NCI-H748 (cell line): ENCODE results near the gene SNTG2.

Experiments
- DNase-seq: peaks from one replicate; lab custom pipeline; 2025; ENCODE audit not compliant: unreplicated experiment; lab: John Stamatoyannopoulos, UW

Gene SNTG2

GRCh38 chr2:1047485-1047884, 96.8 kb downstream of the SNTG2 start:
- DNase-seq, result peak; percentile 14

DNA sequence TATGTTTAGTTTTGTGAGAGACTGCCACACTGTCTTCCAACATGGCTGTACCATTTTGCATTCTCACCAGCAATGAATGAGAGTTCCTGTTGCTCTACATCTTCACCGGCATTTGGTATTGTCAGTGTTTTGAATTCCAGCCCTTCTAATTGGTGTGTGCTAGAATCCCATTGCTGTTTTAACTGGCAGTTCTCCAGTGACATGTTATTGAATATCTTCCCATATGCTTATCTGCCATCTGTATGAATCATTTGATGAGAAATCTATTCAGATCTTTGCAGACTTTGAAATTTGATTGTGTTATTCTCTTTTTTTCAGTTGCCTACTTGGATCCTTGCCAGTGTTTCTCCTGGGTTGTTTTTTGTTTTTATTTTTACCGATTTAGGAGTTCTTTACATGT, 99.0 kb downstream of the SNTG2 start:
- DNase-seq, result no peak

GRCh38 chr2:1051075-1051474, 100.4 kb downstream of the SNTG2 start:
- peak; percentile 34 for DNase-seq

- DNase-seq, result no peak
Observed at GRCh38 chr2:1052771-1053191, 102.1 kb downstream of the SNTG2 start.

- DNase-seq, result no peak
Observed at GRCh38 chr2:1053786-1054185, 103.1 kb downstream of the SNTG2 start.

GRCh38 chr2:1054399-1054798, 103.8 kb downstream of the SNTG2 start:
- no peak for DNase-seq

DNA sequence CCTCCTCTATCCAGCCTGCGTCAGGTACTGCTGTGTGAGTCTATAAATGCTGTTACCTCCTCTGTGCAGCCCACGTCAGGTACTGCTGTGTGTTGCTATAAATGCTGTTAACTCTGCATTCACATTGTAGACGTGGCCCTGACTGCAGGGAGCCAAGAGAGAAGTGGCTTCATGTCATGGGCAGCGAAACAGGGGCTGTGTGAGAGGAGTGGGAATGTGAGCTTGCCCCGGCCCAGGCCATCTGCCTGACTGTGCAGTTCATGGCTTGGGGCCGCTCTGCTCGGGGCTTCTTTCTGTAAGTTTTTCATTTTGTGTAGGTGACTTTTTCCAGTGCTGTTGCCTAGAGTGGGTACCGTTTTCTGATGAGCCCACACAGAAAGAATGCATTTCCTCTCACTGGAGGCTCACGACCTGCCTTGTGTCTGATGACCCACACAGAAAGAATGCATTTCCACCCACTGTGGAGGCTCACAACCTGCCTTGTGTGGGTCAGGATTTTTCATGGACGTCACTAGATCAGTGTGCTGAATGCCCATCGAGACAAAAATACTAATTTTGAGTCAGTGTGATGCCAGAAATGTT, 104.5 kb downstream of the SNTG2 start:
- no peak for DNase-seq

- DNase-seq, result no peak
Observed at GRCh38 chr2:1060372-1060771, 109.7 kb downstream of the SNTG2 start.

GRCh38 chr2:1060987-1061386, 110.3 kb downstream of the SNTG2 start:
- no peak for DNase-seq

- DNase-seq, result no peak
Observed at GRCh38 chr2:1068241-1068640, 117.6 kb downstream of the SNTG2 start.

- DNase-seq, result no peak
Observed at GRCh38 chr2:1068822-1069221, 118.2 kb downstream of the SNTG2 start.

DNA sequence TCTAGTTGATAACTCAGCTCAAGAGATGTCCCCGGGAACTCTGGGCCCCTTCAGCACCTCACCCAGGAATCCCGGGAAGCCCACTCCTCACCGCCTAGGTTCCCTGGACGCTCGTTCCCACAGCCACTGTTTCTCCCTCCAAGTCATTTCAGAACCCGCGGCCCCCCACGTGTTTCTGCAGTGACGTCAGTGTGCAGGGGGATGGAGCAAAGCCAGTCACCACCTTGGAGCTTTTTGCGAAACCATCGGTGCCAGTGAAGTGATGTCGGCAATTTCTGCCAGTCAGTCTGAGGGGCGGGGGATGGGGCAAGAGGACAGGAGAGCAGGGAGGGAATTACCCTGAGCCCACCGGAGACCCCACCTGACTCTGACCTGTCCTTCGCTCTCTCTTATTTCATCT, 119.2 kb downstream of the SNTG2 start:
- no peak for DNase-seq

- DNase-seq, result no peak
Observed at GRCh38 chr2:1070601-1071000, 120.0 kb downstream of the SNTG2 start.

DNA sequence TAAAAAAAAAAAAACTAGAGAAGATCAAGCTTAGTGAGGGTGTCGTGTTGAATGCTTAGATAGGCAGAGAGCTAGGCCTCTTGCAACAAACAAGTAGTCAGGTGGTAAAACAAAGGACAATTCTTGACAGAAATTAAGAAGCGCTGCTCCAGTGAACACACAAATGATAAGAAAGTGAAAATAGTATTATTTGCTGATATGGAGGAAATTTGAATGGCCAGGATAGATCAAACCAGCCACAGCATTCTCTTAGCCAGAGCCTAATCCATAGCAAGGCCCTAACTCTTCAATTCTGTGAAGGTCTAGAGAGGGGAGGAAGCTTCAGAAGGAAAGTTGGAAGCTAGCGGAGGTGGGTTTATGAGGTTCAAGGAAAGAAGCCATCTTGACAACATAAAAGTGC, 121.0 kb downstream of the SNTG2 start:
- DNase-seq, result no peak

DNA sequence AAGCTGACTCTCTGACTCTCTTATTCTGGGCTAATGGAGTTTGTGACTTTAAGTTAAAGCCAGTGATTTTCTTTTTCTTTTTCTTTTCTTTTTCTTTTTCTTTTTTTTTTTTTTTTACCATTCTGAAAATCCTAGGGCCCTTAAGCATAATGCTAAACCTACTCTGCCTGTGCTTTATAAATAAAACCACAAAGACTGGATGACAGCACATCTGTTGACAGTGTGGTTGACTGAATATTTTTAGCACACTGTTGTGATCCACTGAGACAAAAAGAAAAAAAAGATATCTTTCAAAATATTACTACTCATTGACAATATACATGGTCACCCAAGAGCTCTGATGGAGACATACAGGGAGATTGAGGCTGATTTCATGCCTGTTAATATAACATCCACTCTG, 121.6 kb downstream of the SNTG2 start:
- DNase-seq, result no peak

DNA sequence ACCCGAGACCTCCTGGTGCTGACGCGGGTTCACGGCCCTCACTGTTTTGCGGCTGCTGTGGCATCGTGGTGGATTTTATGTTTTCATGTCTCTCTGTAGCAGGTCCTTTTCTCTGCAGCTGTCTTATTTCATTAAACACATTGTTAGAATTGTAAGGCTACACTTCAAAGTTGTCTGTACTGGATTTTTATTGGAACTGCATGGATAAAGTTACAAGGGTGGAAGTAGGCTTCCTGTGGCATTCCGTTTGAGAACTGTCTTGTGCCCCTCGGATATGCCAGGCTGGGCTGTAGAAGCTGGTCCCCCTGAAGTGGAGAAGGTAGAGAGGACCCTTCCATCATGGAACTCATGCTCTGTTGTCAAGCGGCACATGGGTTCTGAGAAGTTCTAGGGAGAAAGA, 127.3 kb downstream of the SNTG2 start:
- DNase-seq, result no peak

DNA sequence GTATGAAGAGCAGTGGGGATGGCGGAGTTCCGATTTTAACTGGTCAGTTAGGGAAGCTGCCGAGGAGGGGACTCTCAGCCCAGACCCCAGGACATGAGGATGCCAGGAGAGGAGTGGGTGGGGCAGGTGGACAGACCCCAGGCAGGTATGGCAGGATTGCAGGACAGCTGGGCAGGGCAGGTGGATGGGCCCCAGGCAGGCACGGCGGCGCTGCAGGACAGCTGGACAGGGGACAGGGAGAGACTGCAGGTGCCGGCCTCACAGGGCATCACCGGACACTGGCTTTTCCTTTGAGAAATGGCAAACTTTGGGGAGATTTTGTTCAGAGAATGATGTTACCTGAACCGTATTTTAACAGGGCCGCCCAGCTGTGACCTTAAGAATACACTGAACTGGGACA, 127.7 kb downstream of the SNTG2 start:
- no peak for DNase-seq

- DNase-seq, result no peak
Observed at GRCh38 chr2:1079873-1080799, 129.5 kb downstream of the SNTG2 start.

GRCh38 chr2:1081451-1082225, 131.0 kb downstream of the SNTG2 start:
- DNase-seq, result no peak

GRCh38 chr2:1082456-1083205, 132.0 kb downstream of the SNTG2 start:
- DNase-seq, result no peak
